IMR-90 (cell line): ENCODE measurements around the gene SRSF2. TPM values are rescaled to one million over a fixed set of nuclear protein-coding genes. Genes with fewer than 3 reads are reported as not detected.

Experiments
- ATAC-seq: fragments of 200-7000 bp; cut with Tn5 transposase; 2 replicates; pipeline ENCODE4 v1.9.1; 2020; ENCODE audit warnings: low read depth, mild to moderate bottlenecking, moderate library complexity
- BruUV-seq: library from RNA; stranded (reverse); fragments of 400-500 nt; replicated peaks from 2 replicates; lab custom pipeline; 2021; lab: Mats Ljungman, UMichigan
- CTCF ChIA-PET: fragments of 300-600 bp; formaldehyde crosslinking; extraction: SDS; loops from one replicate; lab custom pipeline; 2021; ENCODE audit warnings: antibody characterized with exemption; lab: Yijun Ruan, JAX
- POLR2A ChIA-PET: fragments of 300-600 bp; sonication (Branson Sonifier 250); formaldehyde crosslinking; loops from one replicate; lab custom pipeline; 2022; ENCODE audit warnings: antibody characterized with exemption; ENCODE audit not compliant: unreplicated experiment; lab: Charles Lee
- DNase-seq: peaks from one replicate; pipeline ENCODE4 v3.0.0; 2013
- H2AFZ ChIP-seq: replicated peaks from 2 replicates; pipeline ENCODE3; 2013; ENCODE audit warnings: low read length, mild to moderate bottlenecking; ENCODE audit not compliant: poor library complexity
- H2AK5ac ChIP-seq: 2 replicates; pipeline ENCODE4 v1.6.1; 2013; ENCODE audit warnings: low read depth, low read length, inconsistent platforms
- H2AK9ac ChIP-seq: replicated peaks from 2 replicates; pipeline ENCODE3; 2013; ENCODE audit warnings: mild to moderate bottlenecking, low read depth, low read length, moderate library complexity; ENCODE audit not compliant: poor library complexity
- H2BK120ac ChIP-seq: 2 replicates; pipeline ENCODE4 v1.6.1; 2013; ENCODE audit warnings: low read depth, low read length, inconsistent platforms
- H2BK15ac ChIP-seq: 3 replicates; pipeline ENCODE4 v1.6.1; 2013; ENCODE audit warnings: low read depth, low read length, inconsistent platforms
- H2BK20ac ChIP-seq: 2 replicates; pipeline ENCODE4 v1.6.1; 2013; ENCODE audit warnings: low read depth, mild to moderate bottlenecking, inconsistent platforms, low read length, moderate library complexity
- H2BK5ac ChIP-seq: 2 replicates; pipeline ENCODE4 v1.6.1; 2013; ENCODE audit warnings: mild to moderate bottlenecking, low read depth, low read length, inconsistent platforms; ENCODE audit not compliant: poor library complexity, severe bottlenecking
- H3K14ac ChIP-seq: replicated peaks from 2 replicates; pipeline ENCODE4 v1.6.1; 2013; ENCODE audit warnings: low read depth, low read length, inconsistent platforms
- H3K18ac ChIP-seq: 2 replicates; pipeline ENCODE4 v1.6.1; 2013; ENCODE audit warnings: low read depth, low read length, control low read depth
- H3K23ac ChIP-seq: 2 replicates; pipeline ENCODE4 v1.6.1; 2013; ENCODE audit warnings: low read depth, low read length, inconsistent platforms
- H3K27ac ChIP-seq: 2 replicates; pipeline ENCODE4 v1.5.1; 2013; ENCODE audit warnings: mild to moderate bottlenecking, control low read depth, low read length; ENCODE audit not compliant: insufficient read depth
- H3K27me3 ChIP-seq: 2 replicates; pipeline ENCODE4 v1.6.1; 2013; ENCODE audit warnings: low read length; ENCODE audit not compliant: control insufficient read depth, insufficient read depth
- H3K36me3 ChIP-seq: 2 replicates; pipeline ENCODE4 v1.6.1; 2013; ENCODE audit warnings: low read length, mixed read lengths; ENCODE audit not compliant: control insufficient read depth, insufficient read depth
- H3K4ac ChIP-seq: 2 replicates; pipeline ENCODE4 v1.6.1; 2013; ENCODE audit warnings: low read depth, low read length, inconsistent platforms
- H3K4me1 ChIP-seq: 2 replicates; pipeline ENCODE4 v1.6.1; 2013; ENCODE audit warnings: low read length, mixed read lengths; ENCODE audit not compliant: control insufficient read depth, insufficient read depth
- H3K4me2 ChIP-seq: 2 replicates; pipeline ENCODE4 v1.6.1; 2013; ENCODE audit warnings: low read depth, mild to moderate bottlenecking, control low read depth, low read length, moderate library complexity
- H3K4me3 ChIP-seq: 2 replicates; pipeline ENCODE4 v1.5.1; 2013; ENCODE audit warnings: low read depth, mild to moderate bottlenecking, control low read depth, low read length, moderate library complexity; ENCODE audit not compliant: insufficient read depth
- H3K56ac ChIP-seq: 2 replicates; pipeline ENCODE4 v1.6.1; 2013; ENCODE audit warnings: low read length, inconsistent platforms; ENCODE audit not compliant: insufficient read depth; ENCODE audit errors: extremely low read depth
- H3K79me1 ChIP-seq, 2 experiments: 2 replicates each; pipeline ENCODE4 v1.6.1; 2013; ENCODE audit warnings: low read length in 2 of 2, inconsistent platforms in 1 of 2, low read depth in 1 of 2
- H3K9ac ChIP-seq: 2 replicates; pipeline ENCODE4 v1.6.1; 2013; ENCODE audit warnings: low read depth, low read length, control low read depth
- H3K9me1 ChIP-seq: 2 replicates; pipeline ENCODE4 v1.6.1; 2013; ENCODE audit warnings: low read length, inconsistent platforms; ENCODE audit not compliant: insufficient read depth
- H3K9me3 ChIP-seq: 2 replicates; pipeline ENCODE4 v1.6.1; 2013; ENCODE audit warnings: low read length; ENCODE audit not compliant: control insufficient read depth, insufficient read depth
- H4K20me1 ChIP-seq: 2 replicates; pipeline ENCODE4 v1.6.1; 2013; ENCODE audit warnings: low read length, inconsistent platforms; ENCODE audit not compliant: insufficient read depth
- H4K5ac ChIP-seq: 2 replicates; pipeline ENCODE4 v1.6.1; 2013; ENCODE audit warnings: mild to moderate bottlenecking, low read depth, low read length, control low read depth
- H4K8ac ChIP-seq, 2 experiments: 2 replicates each; pipeline ENCODE4 v1.6.1; 2013; ENCODE audit warnings: low read depth in 2 of 2, low read length in 2 of 2, control low read depth in 1 of 2, inconsistent platforms in 1 of 2
- H4K91ac ChIP-seq: 2 replicates; pipeline ENCODE4 v1.6.1; 2013; ENCODE audit warnings: low read depth, low read length, inconsistent platforms; ENCODE audit not compliant: insufficient read depth
- CHD1 ChIP-seq: IDR thresholded peaks from 2 replicates; pipeline ENCODE4 v1.6.1; 2012; ENCODE audit warnings: low read depth, low read length, improper control_type of control experiment
- FOS ChIP-seq: fragments of 150-350 bp; IDR thresholded peaks from 2 replicates; pipeline ENCODE4 v1.6.1; 2016; ENCODE audit warnings: low read depth, low read length
- MAFK ChIP-seq: IDR thresholded peaks from 2 replicates; pipeline ENCODE4 v1.6.1; 2012; ENCODE audit warnings: low read depth, low read length, improper control_type of control experiment
- MAZ ChIP-seq: IDR thresholded peaks from 2 replicates; pipeline ENCODE4 v1.6.1; 2012; ENCODE audit warnings: low read depth, mild to moderate bottlenecking, low read length, improper control_type of control experiment, moderate library complexity, borderline replicate concordance
- MXI1 ChIP-seq: IDR thresholded peaks from 2 replicates; pipeline ENCODE4 v1.6.1; 2012; ENCODE audit warnings: low read depth, mild to moderate bottlenecking, low read length, moderate library complexity, borderline replicate concordance
- NFE2L2 ChIP-seq: fragments of 150-350 bp; IDR thresholded peaks from 2 replicates; pipeline ENCODE4 v1.6.1; 2016; ENCODE audit warnings: low read depth, mild to moderate bottlenecking, low read length
- POLR2A ChIP-seq: IDR thresholded peaks from 2 replicates; pipeline ENCODE4 v1.6.1; 2012; ENCODE audit warnings: mild to moderate bottlenecking, low read depth, low read length
- RAD21 ChIP-seq: IDR thresholded peaks from 2 replicates; pipeline ENCODE4 v1.6.1; 2012; ENCODE audit warnings: low read length, improper control_type of control experiment
- SMC3 ChIP-seq: fragments of 150-350 bp; IDR thresholded peaks from 2 replicates; pipeline ENCODE4 v1.6.1; 2016; ENCODE audit warnings: low read depth, mild to moderate bottlenecking, antibody characterized with exemption, low read length, moderate library complexity
- WGBS, 2 experiments: methylation state at CpG; one replicate each; pipeline versions ENCODE4 v1.1.5 to v1.1.7; 2013; ENCODE audit warnings: missing lambda C conversion rate in 2 of 2; ENCODE audit not compliant: insufficient read length in 1 of 2; ENCODE audit errors: extremely low coverage in 2 of 2; 5-methylcytosine and 5-hydroxymethylcytosine counted together
- dilution Hi-C: fragments of 300-500 bp; cut with HindIII; formaldehyde crosslinking; loops from one replicate; pipeline ENCODE4 v1.14.3; 2018; ENCODE audit warnings: low sequenced_read_pairs; ENCODE audit not compliant: unreplicated experiment
- in situ Hi-C: fragments of 300-500 bp; cut with MboI; formaldehyde crosslinking; loops from 3 replicates; pipeline ENCODE4 v1.14.3; 2019; ENCODE audit warnings: low sequenced_read_pairs, inconsistent platforms, mixed read lengths
- intact Hi-C: fragments of 100-400 bp; cut with micrococcal nuclease; formaldehyde crosslinking; loops from 2 replicates; pipeline ENCODE4 v1.10.0; 2022
- polyA plus RNA-seq, 3 experiments: library from polyadenylated mRNA; depleted of rRNA; stranded (reverse); fragments of >200 nt; gene quantifications; 2 replicates each; pipeline ENCODE4 v1.2.3, GENCODE V29; 2012; ENCODE audit warnings: low replicate concordance in 1 of 3
- total RNA-seq: library from RNA; depleted of rRNA; stranded (reverse); fragments of >200 nt; gene quantifications from 2 replicates; pipeline ENCODE4 v1.2.3, GENCODE V29; 2012
- TF ChIP-seq, protein P1 (sequence below): fragments of 150-350 bp; IDR thresholded peaks from 2 replicates; pipeline ENCODE4 v1.6.1; 2017; ENCODE audit warnings: mild to moderate bottlenecking, antibody characterized with exemption, low read length, low read depth
- TF ChIP-seq, protein P2 (sequence below): conservative IDR thresholded peaks from 2 replicates; pipeline ENCODE4 v1.5.1; 2012; ENCODE audit warnings: mild to moderate bottlenecking, low read depth, low read length, improper control_type of control experiment
- TF ChIP-seq, protein P3 (sequence below): fragments of 150-350 bp; IDR thresholded peaks from 2 replicates; pipeline ENCODE4 v1.6.1; 2016; ENCODE audit warnings: low read depth, mild to moderate bottlenecking, low read length, moderate library complexity, borderline replicate concordance

Gene SRSF2
- total and polyA plus RNA-seq, 2 of the 4 experiments (the other 2 are of a cell fraction): 98.0 to 296 TPM

DNA sequence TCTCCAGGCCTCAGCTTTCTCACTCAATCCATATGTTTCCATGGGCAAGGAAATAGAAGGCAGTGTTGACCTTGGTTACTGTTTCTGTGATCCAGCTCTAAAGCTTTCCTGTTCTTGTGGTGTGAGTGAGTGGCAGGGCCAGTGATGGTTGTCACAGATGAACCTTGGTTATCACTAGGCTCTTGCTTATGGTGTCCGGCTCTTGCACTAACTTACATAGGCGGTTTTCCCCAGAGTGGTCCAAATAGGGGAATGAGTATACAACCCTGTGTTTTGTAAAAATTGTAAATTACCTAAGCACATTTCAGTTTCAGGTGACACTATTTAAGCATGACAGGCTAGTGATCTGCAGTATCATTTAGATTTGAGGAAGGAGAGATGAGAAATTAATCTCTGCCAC, 7.6 kb upstream of the SRSF2 start:
- H3K36me3 ChIP-seq: peaks cover 26% of the 10 kb centered on the region
- no peak overlapping the region for H3K4me3 ChIP-seq
- no peak overlapping the region for H2AK9ac ChIP-seq
- H3K27ac ChIP-seq: no peak overlapping the region
- H2BK15ac ChIP-seq: no peak overlapping the region
- no peaks in the 10 kb centered on the region; the same call in 1 of the 2 replicates for H3K9me3 ChIP-seq
- H3K27me3 ChIP-seq: no peaks in the 10 kb centered on the region
- no peak overlapping the region for H3K56ac ChIP-seq
- H2BK5ac ChIP-seq: no peak overlapping the region
- DNase-seq: no peak
- in situ Hi-C loops (no loop called here), dilution Hi-C loops (no loop called here), intact Hi-C loops (no loop called here)
- no peaks in the 10 kb centered on the region for H3K4me1 ChIP-seq
- H2BK120ac ChIP-seq: no peak overlapping the region
- CTCF ChIA-PET: no interaction called here
- POLR2A ChIA-PET: no interaction called here
- no peak overlapping the region for H3K4me2 ChIP-seq
- no peak overlapping the region for H2BK20ac ChIP-seq
- peaks cover 3 to 7% of the 10 kb centered on the region in 2 experiments; a peak in 2 of 4 replicates for H3K79me1 ChIP-seq
- no peak overlapping the region for H2AFZ ChIP-seq
- H3K14ac ChIP-seq: no peak overlapping the region
- no TSS peak for BruUV-seq
- TF ChIP-seq RAD21 (no peak), MAFK (no peak), MAZ (no peak), NFE2L2 (no peak), MXI1 (no peak), SMC3 (no peak), POLR2A (no peak), CHD1 (no peak), FOS (no peak)
- TF ChIP-seq, protein P1, sequence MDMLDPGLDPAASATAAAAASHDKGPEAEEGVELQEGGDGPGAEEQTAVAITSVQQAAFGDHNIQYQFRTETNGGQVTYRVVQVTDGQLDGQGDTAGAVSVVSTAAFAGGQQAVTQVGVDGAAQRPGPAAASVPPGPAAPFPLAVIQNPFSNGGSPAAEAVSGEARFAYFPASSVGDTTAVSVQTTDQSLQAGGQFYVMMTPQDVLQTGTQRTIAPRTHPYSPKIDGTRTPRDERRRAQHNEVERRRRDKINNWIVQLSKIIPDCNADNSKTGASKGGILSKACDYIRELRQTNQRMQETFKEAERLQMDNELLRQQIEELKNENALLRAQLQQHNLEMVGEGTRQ: no peak
- TF ChIP-seq, protein P2, sequence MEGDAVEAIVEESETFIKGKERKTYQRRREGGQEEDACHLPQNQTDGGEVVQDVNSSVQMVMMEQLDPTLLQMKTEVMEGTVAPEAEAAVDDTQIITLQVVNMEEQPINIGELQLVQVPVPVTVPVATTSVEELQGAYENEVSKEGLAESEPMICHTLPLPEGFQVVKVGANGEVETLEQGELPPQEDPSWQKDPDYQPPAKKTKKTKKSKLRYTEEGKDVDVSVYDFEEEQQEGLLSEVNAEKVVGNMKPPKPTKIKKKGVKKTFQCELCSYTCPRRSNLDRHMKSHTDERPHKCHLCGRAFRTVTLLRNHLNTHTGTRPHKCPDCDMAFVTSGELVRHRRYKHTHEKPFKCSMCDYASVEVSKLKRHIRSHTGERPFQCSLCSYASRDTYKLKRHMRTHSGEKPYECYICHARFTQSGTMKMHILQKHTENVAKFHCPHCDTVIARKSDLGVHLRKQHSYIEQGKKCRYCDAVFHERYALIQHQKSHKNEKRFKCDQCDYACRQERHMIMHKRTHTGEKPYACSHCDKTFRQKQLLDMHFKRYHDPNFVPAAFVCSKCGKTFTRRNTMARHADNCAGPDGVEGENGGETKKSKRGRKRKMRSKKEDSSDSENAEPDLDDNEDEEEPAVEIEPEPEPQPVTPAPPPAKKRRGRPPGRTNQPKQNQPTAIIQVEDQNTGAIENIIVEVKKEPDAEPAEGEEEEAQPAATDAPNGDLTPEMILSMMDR: no peak
- TF ChIP-seq, protein P3, sequence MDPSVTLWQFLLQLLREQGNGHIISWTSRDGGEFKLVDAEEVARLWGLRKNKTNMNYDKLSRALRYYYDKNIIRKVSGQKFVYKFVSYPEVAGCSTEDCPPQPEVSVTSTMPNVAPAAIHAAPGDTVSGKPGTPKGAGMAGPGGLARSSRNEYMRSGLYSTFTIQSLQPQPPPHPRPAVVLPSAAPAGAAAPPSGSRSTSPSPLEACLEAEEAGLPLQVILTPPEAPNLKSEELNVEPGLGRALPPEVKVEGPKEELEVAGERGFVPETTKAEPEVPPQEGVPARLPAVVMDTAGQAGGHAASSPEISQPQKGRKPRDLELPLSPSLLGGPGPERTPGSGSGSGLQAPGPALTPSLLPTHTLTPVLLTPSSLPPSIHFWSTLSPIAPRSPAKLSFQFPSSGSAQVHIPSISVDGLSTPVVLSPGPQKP: no peak
- no peak overlapping the region for H3K23ac ChIP-seq
- no peak overlapping the region for H4K91ac ChIP-seq
- peaks cover 4% of the 10 kb centered on the region; the same call in 1 of the 2 replicates for H3K9me1 ChIP-seq
- no peak overlapping the region for H3K18ac ChIP-seq
- no peak overlapping the region for H4K5ac ChIP-seq
- no peak for ATAC-seq
- no peak overlapping the region for H3K9ac ChIP-seq
- H2AK5ac ChIP-seq: no peak overlapping the region
- H4K8ac ChIP-seq: no peak overlapping the region
- no CpG with 5 or more reads among the region's 2 CpGs for WGBS, 2 experiments
- H4K20me1 ChIP-seq: no peaks in the 10 kb centered on the region
- H3K4ac ChIP-seq: no peak overlapping the region
